GM18511 (cell line): ENCODE data around the gene EDN2.

Experiments used
- ATAC-seq: cut with Tn5 transposase; IDR thresholded peaks from one replicate; pipeline ENCODE4 v1.9.1; 2021; ENCODE audit warnings: mild to moderate bottlenecking, moderate library complexity; ENCODE audit not compliant: unreplicated experiment

The EDN2 gene

GRCh38 chr1:41442697-41443251, 41.7 kb downstream of the EDN2 start:
- ATAC-seq: no peak

GRCh38 chr1:41440321-41441085, 44.0 kb downstream of the EDN2 start:
- no peak for ATAC-seq

- no peak for ATAC-seq
Observed at GRCh38 chr1:41439234-41439633, 45.2 kb downstream of the EDN2 start.

- ATAC-seq: no peak
Observed at GRCh38 chr1:41438711-41439110, 45.8 kb downstream of the EDN2 start.

GRCh38 chr1:41437011-41437355, 47.5 kb downstream of the EDN2 start:
- ATAC-seq: no peak

- ATAC-seq: no peak
Observed at GRCh38 chr1:41436281-41437010, 48.0 kb downstream of the EDN2 start.

GRCh38 chr1:41435570-41436178, 48.8 kb downstream of the EDN2 start:
- ATAC-seq: no peak

- no peak for ATAC-seq
Observed at GRCh38 chr1:41434748-41435449, 49.6 kb downstream of the EDN2 start.

- ATAC-seq: no peak
Observed at GRCh38 chr1:41434306-41434705, 50.2 kb downstream of the EDN2 start.

GRCh38 chr1:41433501-41433900, 51.0 kb downstream of the EDN2 start:
- ATAC-seq: no peak

- ATAC-seq: peak; percentile 61
Observed at GRCh38 chr1:41432481-41433280, 51.8 kb downstream of the EDN2 start.

GRCh38 chr1:41431490-41432350, 52.8 kb downstream of the EDN2 start:
- ATAC-seq: no peak

- ATAC-seq: no peak
Observed at GRCh38 chr1:41430582-41430981, 53.9 kb downstream of the EDN2 start.

- ATAC-seq: no peak
Observed at GRCh38 chr1:41430069-41430468, 54.4 kb downstream of the EDN2 start.

GRCh38 chr1:41429641-41430035, 54.8 kb downstream of the EDN2 start:
- no peak for ATAC-seq
